BLaER1 (cell line): Measurements from ENCODE around the gene NIPAL4.

Source experiments
- H3K27ac ChIP-seq: shearing (Covaris generic); formaldehyde crosslinking; 2 replicates; pipeline ENCODE4 v1.8.1; 2022
- H3K27me3 ChIP-seq: shearing (Covaris generic); formaldehyde crosslinking; 2 replicates; pipeline ENCODE4 v1.8.1; 2022
- H3K36me3 ChIP-seq: shearing (Covaris generic); formaldehyde crosslinking; 2 replicates; pipeline ENCODE4 v1.8.1; 2022
- H3K4me1 ChIP-seq: shearing (Covaris generic); formaldehyde crosslinking; 2 replicates; pipeline ENCODE4 v1.8.1; 2022
- H3K4me2 ChIP-seq: shearing (Covaris generic); formaldehyde crosslinking; 2 replicates; pipeline ENCODE4 v1.8.1; 2022
- H3K4me3 ChIP-seq: shearing (Covaris generic); formaldehyde crosslinking; 2 replicates; pipeline ENCODE4 v1.8.1; 2022
- H3K9ac ChIP-seq: shearing (Covaris generic); formaldehyde crosslinking; 2 replicates; pipeline ENCODE4 v1.8.1; 2022
- H3K9me3 ChIP-seq: shearing (Covaris generic); formaldehyde crosslinking; 2 replicates; pipeline ENCODE4 v1.8.1; 2022
- H4K20me1 ChIP-seq: shearing (Covaris generic); formaldehyde crosslinking; 2 replicates; pipeline ENCODE4 v1.8.1; 2022
- Cebpa-rat ChIP-seq: shearing (Covaris generic); IDR thresholded peaks from 2 replicates; pipeline ENCODE4 v1.8.1; 2022

Gene NIPAL4

DNA sequence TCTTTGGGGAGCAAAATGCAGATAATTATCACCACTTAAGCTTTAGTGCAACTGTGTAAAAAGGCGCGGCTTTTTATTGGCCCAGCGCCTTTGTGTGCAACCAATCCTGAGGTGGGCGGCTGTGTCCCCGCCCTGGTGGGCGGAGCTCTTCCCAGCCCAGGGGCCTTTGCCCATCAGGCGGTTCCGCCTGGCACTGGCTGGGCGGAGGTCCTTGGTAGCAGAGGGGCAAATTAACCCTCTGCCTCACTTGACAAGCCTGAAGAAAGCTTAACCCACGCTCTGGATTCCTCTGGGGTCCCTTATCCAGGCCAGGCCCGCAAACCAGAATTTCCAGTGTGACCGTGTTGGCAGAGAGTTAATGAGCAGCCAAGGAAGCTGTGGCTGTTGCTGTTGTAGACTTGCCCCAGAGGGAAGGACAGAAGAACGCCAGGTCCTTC lies 12.8 kb upstream of the NIPAL4 start:
- H3K9me3 ChIP-seq, result no peaks in the 10 kb centered on the region
- H4K20me1 ChIP-seq, result no peaks in the 10 kb centered on the region
- H3K9ac ChIP-seq, result no peak overlapping the region
- no peaks in the 10 kb centered on the region for H3K36me3 ChIP-seq
- H3K4me3 ChIP-seq, result no peak overlapping the region
- no peak overlapping the region for H3K27ac ChIP-seq
- no peak for TF ChIP-seq Cebpa-rat
- no peaks in the 10 kb centered on the region for H3K27me3 ChIP-seq
- no peak overlapping the region for H3K4me2 ChIP-seq
- H3K4me1 ChIP-seq, result no peaks in the 10 kb centered on the region

DNA sequence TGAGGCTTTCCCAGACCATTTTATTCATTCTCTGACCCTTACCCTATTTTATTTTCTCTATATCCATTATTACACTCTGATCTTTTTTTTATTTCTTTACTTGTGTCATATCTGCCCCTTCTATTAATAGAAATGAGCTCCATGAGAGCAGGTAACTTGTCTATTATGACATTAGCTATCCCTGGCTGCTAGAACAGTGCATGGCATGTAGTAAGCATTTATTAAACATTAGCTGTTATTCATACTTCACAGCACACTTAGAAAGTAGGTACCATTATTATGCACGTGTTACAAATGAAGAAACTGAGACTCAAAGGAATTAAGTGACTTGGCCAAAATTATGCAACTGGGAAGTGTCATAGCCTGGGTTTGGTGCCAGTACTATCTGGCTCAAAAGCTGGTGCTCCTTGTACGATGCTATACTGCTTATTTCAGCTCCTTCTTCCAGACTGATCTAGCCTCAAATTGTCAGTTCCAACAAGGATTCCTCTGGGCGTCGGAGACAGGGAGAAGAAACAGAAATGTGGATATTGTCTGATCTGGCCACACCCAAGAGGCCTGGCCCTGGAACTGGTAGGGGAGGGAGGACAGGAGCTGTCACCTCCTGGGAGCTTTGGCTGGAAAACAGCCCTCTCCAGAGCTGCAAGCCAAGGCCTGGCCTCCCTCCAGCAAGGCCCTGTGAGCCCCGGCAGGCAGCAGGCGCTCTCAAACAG lies 10.8 kb upstream of the NIPAL4 start:
- Histone ChIP-seq H3K4me3 (no peak overlapping the region), H3K4me2 (no peak overlapping the region), H3K27ac (no peak overlapping the region), H3K9ac (no peak overlapping the region), H3K27me3 (no peaks in the 10 kb centered on the region), H3K36me3 (no peaks in the 10 kb centered on the region), H3K9me3 (no peaks in the 10 kb centered on the region), H4K20me1 (no peaks in the 10 kb centered on the region), H3K4me1 (no peaks in the 10 kb centered on the region)
- no peak for TF ChIP-seq Cebpa-rat

GRCh38 chr5:157450024-157450423 lies 10.0 kb upstream of the NIPAL4 start:
- Histone ChIP-seq H4K20me1 (no peaks in the 10 kb centered on the region), H3K4me3 (no peak overlapping the region), H3K4me2 (no peak overlapping the region), H3K27ac (no peak overlapping the region), H3K27me3 (no peaks in the 10 kb centered on the region), H3K36me3 (no peaks in the 10 kb centered on the region), H3K9ac (no peak overlapping the region), H3K9me3 (no peaks in the 10 kb centered on the region), H3K4me1 (peaks cover 1% of the 10 kb centered on the region; the same call in 1 of the 2 replicates)
- no peak for TF ChIP-seq Cebpa-rat

GRCh38 chr5:157451806-157452205 lies 8.2 kb upstream of the NIPAL4 start:
- no peak overlapping the region for H3K27ac ChIP-seq
- peaks cover 5% of the 10 kb centered on the region; the same call in 1 of the 2 replicates for H3K4me1 ChIP-seq
- TF ChIP-seq Cebpa-rat, result no peak
- no peaks in the 10 kb centered on the region for H3K36me3 ChIP-seq
- no peaks in the 10 kb centered on the region for H4K20me1 ChIP-seq
- no peaks in the 10 kb centered on the region for H3K27me3 ChIP-seq
- no peak overlapping the region for H3K4me2 ChIP-seq
- H3K9ac ChIP-seq, result no peak overlapping the region
- H3K9me3 ChIP-seq, result no peaks in the 10 kb centered on the region
- no peak overlapping the region for H3K4me3 ChIP-seq

- H4K20me1 ChIP-seq, result no peaks in the 10 kb centered on the region
Observed at GRCh38 chr5:157454273-157454672, 5.7 kb upstream of the NIPAL4 start.

DNA sequence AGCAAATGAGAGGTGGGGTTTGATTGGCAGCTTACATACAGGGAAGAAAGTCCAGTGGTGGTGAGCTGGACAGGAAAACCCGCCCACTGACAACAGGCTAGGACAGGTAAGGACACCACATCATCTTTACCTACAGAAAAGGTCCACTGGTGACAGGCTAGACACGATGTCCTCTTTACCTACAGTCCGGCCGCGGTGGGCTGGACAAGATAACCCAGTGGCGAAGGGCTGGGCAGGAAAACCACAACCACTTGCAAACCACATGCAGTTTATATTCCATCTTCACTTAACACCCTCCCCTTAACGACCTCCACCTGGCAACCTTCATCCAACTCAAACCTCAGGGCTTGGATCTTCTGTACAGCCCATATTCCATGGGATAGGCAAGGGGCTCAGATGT lies 5.0 kb upstream of the NIPAL4 start:
- TF ChIP-seq Cebpa-rat, result no peak
- H3K9me3 ChIP-seq, result no peaks in the 10 kb centered on the region
- no peak overlapping the region for H3K27ac ChIP-seq
- H3K9ac ChIP-seq, result no peak overlapping the region
- no peaks in the 10 kb centered on the region for H4K20me1 ChIP-seq
- H3K4me2 ChIP-seq, result no peak overlapping the region
- no peaks in the 10 kb centered on the region for H3K36me3 ChIP-seq
- H3K4me1 ChIP-seq, result peaks cover 19% of the 10 kb centered on the region
- no peak overlapping the region for H3K4me3 ChIP-seq
- H3K27me3 ChIP-seq, result peaks cover 22% of the 10 kb centered on the region

More at GRCh38 chr5:157454273-157454672, 5.7 kb upstream of the NIPAL4 start:
- TF ChIP-seq Cebpa-rat, result no peak
- H3K27ac ChIP-seq, result no peak overlapping the region
- H3K9ac ChIP-seq, result no peak overlapping the region
- peaks cover 14% of the 10 kb centered on the region; the same call in 1 of the 2 replicates for H3K4me1 ChIP-seq
- H3K4me3 ChIP-seq, result no peak overlapping the region
- H3K36me3 ChIP-seq, result no peaks in the 10 kb centered on the region
- H3K4me2 ChIP-seq, result no peak overlapping the region
- H3K27me3 ChIP-seq, result peaks cover 14% of the 10 kb centered on the region
- no peaks in the 10 kb centered on the region for H3K9me3 ChIP-seq

- H3K27ac ChIP-seq, result no peak overlapping the region
- no peak overlapping the region for H3K4me3 ChIP-seq
- H3K4me2 ChIP-seq, result no peak overlapping the region
- peaks cover 35% of the 10 kb centered on the region for H3K27me3 ChIP-seq
- peaks cover 25% of the 10 kb centered on the region for H3K4me1 ChIP-seq
- H3K9me3 ChIP-seq, result no peaks in the 10 kb centered on the region
- H3K36me3 ChIP-seq, result no peaks in the 10 kb centered on the region
- H3K9ac ChIP-seq, result no peak overlapping the region
- H4K20me1 ChIP-seq, result no peaks in the 10 kb centered on the region
- no peak for TF ChIP-seq Cebpa-rat
Observed at GRCh38 chr5:157456301-157456700, 3.7 kb upstream of the NIPAL4 start.

- H3K4me2 ChIP-seq, result peak overlapping the region; percentile 2; the same call in 1 of the 2 replicates
- no peak overlapping the region for H3K4me3 ChIP-seq
- no peak overlapping the region for H3K27ac ChIP-seq
- peaks cover 45% of the 10 kb centered on the region for H3K27me3 ChIP-seq
- no peak for TF ChIP-seq Cebpa-rat
- no peaks in the 10 kb centered on the region for H3K9me3 ChIP-seq
- no peaks in the 10 kb centered on the region for H3K36me3 ChIP-seq
- no peak overlapping the region for H3K9ac ChIP-seq
- peaks cover 25% of the 10 kb centered on the region for H3K4me1 ChIP-seq
- no peaks in the 10 kb centered on the region for H4K20me1 ChIP-seq
Observed at GRCh38 chr5:157457391-157457790, 2.6 kb upstream of the NIPAL4 start.

DNA sequence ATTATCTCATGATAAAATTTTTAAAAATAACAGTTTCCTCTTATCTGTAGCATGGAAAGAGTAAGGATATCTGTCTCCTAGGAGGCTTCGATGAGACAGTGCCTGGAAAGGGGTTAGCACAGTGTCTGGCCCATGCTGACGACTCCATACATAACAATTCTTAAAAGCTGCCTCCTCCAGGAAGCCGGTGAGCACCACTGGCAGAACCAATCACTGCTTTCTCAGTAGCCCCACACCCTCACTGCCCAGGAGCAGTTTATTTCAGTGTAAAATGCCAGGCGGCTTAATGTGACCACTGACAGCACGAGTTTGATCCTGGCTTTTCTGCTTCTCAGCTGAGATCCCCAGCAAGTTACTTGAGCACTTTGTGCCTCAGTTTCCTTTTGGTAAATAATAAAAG lies 1.2 kb upstream of the NIPAL4 start:
- Histone ChIP-seq H3K9ac (no peak overlapping the region), H3K27me3 (peaks cover 46% of the 10 kb centered on the region), H3K4me1 (peaks cover 25% of the 10 kb centered on the region), H3K36me3 (no peaks in the 10 kb centered on the region), H3K4me2 (no peak overlapping the region), H3K4me3 (no peak overlapping the region), H3K9me3 (no peaks in the 10 kb centered on the region), H4K20me1 (no peaks in the 10 kb centered on the region), H3K27ac (no peak overlapping the region)
- TF ChIP-seq Cebpa-rat, result no peak

DNA sequence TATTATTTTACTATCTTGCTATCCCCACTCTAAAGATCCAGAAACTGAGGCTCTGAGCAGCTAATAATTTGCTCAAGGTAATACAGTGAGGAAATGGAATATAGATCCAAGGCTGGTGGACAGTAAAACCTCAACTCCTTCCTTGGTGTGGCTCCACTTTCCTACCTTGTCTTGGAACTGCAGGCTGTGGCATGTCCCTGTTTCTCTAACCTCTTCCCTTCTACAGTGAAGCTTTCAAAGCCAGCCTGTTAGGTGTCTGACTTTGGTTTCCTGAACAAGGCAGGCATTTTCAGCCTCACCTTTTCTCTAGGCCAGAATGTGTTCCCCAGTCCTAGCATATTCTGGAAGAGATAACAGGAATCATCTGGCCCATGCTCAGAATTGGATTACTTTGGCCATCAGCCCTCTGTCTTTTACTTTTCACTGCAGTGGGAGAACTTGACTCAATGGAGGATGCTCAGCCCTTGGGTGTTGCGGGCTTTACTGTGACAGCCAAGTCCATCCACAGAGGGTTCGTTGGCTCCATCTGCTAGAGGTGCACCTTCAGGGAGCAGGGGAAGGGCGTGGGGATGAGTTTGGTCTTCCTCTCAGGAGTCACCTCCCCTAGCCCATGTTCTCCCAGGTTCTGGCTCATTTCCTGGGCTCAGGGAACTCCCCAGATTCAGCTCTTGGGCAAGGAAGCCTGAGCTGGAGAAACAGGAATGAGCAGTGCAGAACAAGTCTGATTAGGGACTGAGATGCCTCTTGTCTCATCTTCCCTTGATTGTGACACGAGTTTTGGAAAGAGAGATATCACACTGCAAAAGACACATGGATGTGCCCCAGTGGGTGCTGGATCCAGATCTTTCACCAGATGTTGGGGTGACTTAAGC lies 1.1 kb downstream of the NIPAL4 start:
- no peak overlapping the region for H3K4me3 ChIP-seq
- H3K27ac ChIP-seq, result no peak overlapping the region
- no peaks in the 10 kb centered on the region for H3K9me3 ChIP-seq
- peaks cover 46% of the 10 kb centered on the region for H3K27me3 ChIP-seq
- H4K20me1 ChIP-seq, result no peaks in the 10 kb centered on the region
- H3K9ac ChIP-seq, result no peak overlapping the region
- H3K36me3 ChIP-seq, result no peaks in the 10 kb centered on the region
- H3K4me2 ChIP-seq, result no peak overlapping the region
- TF ChIP-seq Cebpa-rat, result no peak
- H3K4me1 ChIP-seq, result peaks cover 20% of the 10 kb centered on the region
